Vagina (tissue), 2 donors: ENCODE results near the gene POU6F2. TPM values are rescaled to one million over a fixed set of nuclear protein-coding genes. Genes with fewer than 3 reads are reported as not detected.

Experiments used
- DNase-seq, 2 donors: peaks; one replicate each; pipeline ENCODE4 v3.0.0-alpha.2; 2017; ENCODE audit errors: extremely low spot score in 2 of 2
- H3K27ac ChIP-seq: fragments of 200-600 bp; sonication (generic); one replicate; pipeline ENCODE4 v1.5.1; 2019
- H3K27me3 ChIP-seq: fragments of 200-600 bp; sonication (generic); one replicate; pipeline ENCODE4 v1.5.1; 2019
- H3K36me3 ChIP-seq, 2 donors: fragments of 200-600 bp; sonication (generic); one replicate each; pipeline ENCODE4 v1.5.1; 2017 to 2019
- H3K4me1 ChIP-seq: fragments of 200-600 bp; sonication (generic); one replicate; pipeline ENCODE4 v1.5.1; 2019
- H3K4me3 ChIP-seq, 2 donors: fragments of 200-600 bp; sonication (generic); 1 replicate in 1 of 2; 2 replicates in 1 of 2; pipeline ENCODE4 v1.5.1; 2016 to 2019
- H3K9me3 ChIP-seq: fragments of 200-600 bp; sonication (generic); one replicate; pipeline ENCODE4 v1.5.1; 2019
- CTCF ChIP-seq, 3 experiments: fragments of 450-650 bp in 2 of 3; fragments of 200-600 bp in 1 of 3; sonication (generic) in 1 of 3; IDR thresholded peaks; one replicate each; pipeline ENCODE4 v1.5.1; 2017 to 2019; ENCODE audit warnings: antibody characterized with exemption in 3 of 3, mild to moderate bottlenecking in 2 of 3, moderate library complexity in 2 of 3
- POLR2A ChIP-seq, 2 donors: fragments of 450-650 bp; IDR thresholded peaks; one replicate each; pipeline ENCODE4 v1.6.1; 2017; ENCODE audit warnings: antibody characterized with exemption in 2 of 2, mild to moderate bottlenecking in 2 of 2, moderate library complexity in 2 of 2
- POLR2AphosphoS5 ChIP-seq, 2 donors: sonication (generic); formaldehyde crosslinking; IDR thresholded peaks; one replicate each; pipeline ENCODE4 v1.9.0; 2017; ENCODE audit warnings: antibody characterized with exemption in 2 of 2, mild to moderate bottlenecking in 2 of 2, low read depth in 1 of 2; ENCODE audit not compliant: insufficient read depth in 1 of 2
- intact Hi-C: fragments of 100-400 bp; cut with DNase I; formaldehyde crosslinking; loops from one replicate; pipeline ENCODE4 v1.15.1; 2023
- total RNA-seq: library from RNA; depleted of rRNA; stranded (reverse); fragments of >200 nt; gene quantifications from one replicate; pipeline ENCODE4 v1.2.3, GENCODE V29; 2016

POU6F2 gene
- total RNA-seq, 1 donor from 2014 or later, result not detected

DNA sequence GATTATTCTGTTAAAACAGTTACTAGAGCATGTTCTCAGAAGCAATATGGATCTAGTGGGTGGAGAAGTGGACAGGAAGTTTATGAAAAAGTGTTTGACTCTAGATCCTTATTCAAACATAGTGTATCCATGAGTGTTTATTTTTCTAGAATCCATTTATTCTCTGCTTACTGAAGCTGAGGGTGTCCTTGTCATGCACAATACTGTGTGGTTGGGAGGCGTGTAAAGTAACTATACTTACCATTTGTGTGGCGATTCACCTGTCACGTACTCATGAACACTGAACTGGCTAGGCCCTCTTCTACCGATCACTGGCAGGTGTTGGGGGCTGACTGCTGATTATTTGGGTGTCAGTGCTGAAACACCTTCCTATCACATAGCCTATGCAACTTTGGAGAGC lies 74.0 kb downstream of the POU6F2 start:
- TF ChIP-seq CTCF (IDR thresholded peaks at IDR 0.05) (no peak), POLR2AphosphoS5 (IDR thresholded peaks at IDR 0.05; ENCODE audit: insufficient read depth in 1 of 2, low read depth in 1 of 2) (no peak), POLR2A (IDR thresholded peaks at IDR 0.05) (no peak)
- no peaks in the 10 kb centered on the region for H3K9me3 ChIP-seq
- DNase-seq, result no peak
- no peaks in the 10 kb centered on the region for H3K36me3 ChIP-seq
- H3K4me3 ChIP-seq, result no peak overlapping the region
- intact Hi-C loops, result no loop called here
- no peaks in the 10 kb centered on the region for H3K27me3 ChIP-seq
- H3K4me1 ChIP-seq, result no peaks in the 10 kb centered on the region
- no peak overlapping the region for H3K27ac ChIP-seq

- TF ChIP-seq CTCF (IDR thresholded peaks at IDR 0.05) (no peak), POLR2AphosphoS5 (IDR thresholded peaks at IDR 0.05; ENCODE audit: insufficient read depth in 1 of 2, low read depth in 1 of 2) (no peak), POLR2A (IDR thresholded peaks at IDR 0.05) (no peak)
- Histone ChIP-seq H3K27me3 (no peaks in the 10 kb centered on the region), H3K27ac (no peak overlapping the region), H3K9me3 (no peaks in the 10 kb centered on the region), H3K36me3 (no peaks in the 10 kb centered on the region), H3K4me3 (no peak overlapping the region), H3K4me1 (no peaks in the 10 kb centered on the region)
- intact Hi-C loops, result no loop called here
- no peak for DNase-seq
Measured at GRCh38 chr7:39054731-39055130, 77.0 kb downstream of the POU6F2 start.

DNA sequence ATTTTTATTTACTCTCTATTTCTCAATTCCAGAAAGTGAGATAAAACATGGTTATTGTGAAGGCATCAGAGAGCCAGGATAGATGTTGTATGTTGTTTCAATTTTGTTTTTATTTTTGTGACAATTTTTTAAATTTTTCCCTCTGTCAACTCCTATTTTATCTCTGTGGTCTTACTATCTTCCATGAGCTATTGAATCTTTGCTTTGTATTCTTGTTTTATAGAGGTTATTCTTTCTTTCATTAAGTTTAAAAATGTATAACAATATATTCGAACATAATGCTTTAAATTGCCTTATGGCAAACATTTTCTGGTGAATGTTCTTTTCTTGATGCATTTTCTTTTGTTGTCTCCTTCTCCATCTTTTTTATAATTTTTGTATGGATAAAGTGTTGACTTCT lies 78.4 kb downstream of the POU6F2 start:
- no peak overlapping the region for H3K4me3 ChIP-seq
- DNase-seq, result no peak
- intact Hi-C loops, result no loop called here
- no peaks in the 10 kb centered on the region for H3K36me3 ChIP-seq
- H3K9me3 ChIP-seq, result no peaks in the 10 kb centered on the region
- no peaks in the 10 kb centered on the region for H3K4me1 ChIP-seq
- no peak for TF ChIP-seq POLR2AphosphoS5 (IDR thresholded peaks at IDR 0.05; ENCODE audit: insufficient read depth in 1 of 2, low read depth in 1 of 2)
- TF ChIP-seq CTCF (IDR thresholded peaks at IDR 0.05), result no peak
- TF ChIP-seq POLR2A (IDR thresholded peaks at IDR 0.05), result no peak
- H3K27ac ChIP-seq, result no peak overlapping the region
- no peaks in the 10 kb centered on the region for H3K27me3 ChIP-seq

DNA sequence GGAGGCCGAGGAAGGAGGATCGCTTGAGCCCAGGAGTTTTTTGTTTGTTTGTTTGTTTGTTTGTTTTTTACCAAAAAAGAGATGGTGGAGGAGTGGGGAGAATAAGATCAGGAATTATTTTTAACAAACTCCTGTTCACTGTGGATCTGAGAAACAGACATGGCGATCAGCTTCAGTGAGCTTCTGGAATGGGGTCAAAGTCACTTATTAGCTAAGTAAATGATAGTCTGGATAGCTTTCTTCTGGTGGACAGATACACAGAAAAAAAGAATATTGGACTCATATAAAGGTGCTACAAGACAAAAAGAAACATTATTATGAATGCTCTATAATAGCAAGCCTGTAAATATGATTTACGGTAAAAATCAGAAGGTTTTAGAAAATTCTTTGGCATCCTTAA lies 85.1 kb downstream of the POU6F2 start:
- TF ChIP-seq POLR2AphosphoS5 (IDR thresholded peaks at IDR 0.05; ENCODE audit: insufficient read depth in 1 of 2, low read depth in 1 of 2) (no peak), CTCF (IDR thresholded peaks at IDR 0.05) (no peak), POLR2A (IDR thresholded peaks at IDR 0.05) (no peak)
- no peak overlapping the region for H3K27ac ChIP-seq
- H3K27me3 ChIP-seq, result no peaks in the 10 kb centered on the region
- H3K4me1 ChIP-seq, result no peaks in the 10 kb centered on the region
- no peak overlapping the region for H3K4me3 ChIP-seq
- no peak for DNase-seq
- no peaks in the 10 kb centered on the region for H3K9me3 ChIP-seq
- no peaks in the 10 kb centered on the region for H3K36me3 ChIP-seq
- intact Hi-C loops, result no loop called here

DNA sequence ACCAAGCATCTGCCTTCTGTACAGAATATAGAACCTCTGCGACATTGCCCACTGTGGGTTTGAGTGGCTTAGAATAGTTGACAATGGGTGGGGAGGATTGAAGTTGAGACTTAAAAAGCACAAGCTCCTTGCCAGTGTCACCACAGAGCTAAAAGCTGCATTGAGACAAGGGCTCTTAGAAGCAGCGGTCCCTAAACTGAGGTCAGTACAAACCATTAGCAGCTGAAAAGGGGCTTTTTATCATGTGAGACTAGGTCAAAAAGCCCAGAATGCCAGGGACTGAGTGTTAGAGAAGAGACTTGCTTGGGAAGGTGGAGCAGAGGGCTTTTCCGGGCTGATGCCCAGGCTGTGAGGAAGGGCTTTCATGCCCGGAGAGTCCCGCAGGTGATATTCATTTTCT lies 91.3 kb downstream of the POU6F2 start:
- no peak for DNase-seq
- Histone ChIP-seq H3K9me3 (no peaks in the 10 kb centered on the region), H3K27ac (no peak overlapping the region), H3K27me3 (no peaks in the 10 kb centered on the region), H3K4me1 (no peaks in the 10 kb centered on the region), H3K4me3 (no peak overlapping the region), H3K36me3 (no peaks in the 10 kb centered on the region)
- no peak for TF ChIP-seq CTCF (IDR thresholded peaks at IDR 0.05)
- TF ChIP-seq POLR2AphosphoS5 (IDR thresholded peaks at IDR 0.05; ENCODE audit: insufficient read depth in 1 of 2, low read depth in 1 of 2), result no peak
- TF ChIP-seq POLR2A (IDR thresholded peaks at IDR 0.05), result no peak
- intact Hi-C loops, result no loop called here
